Ramos (cell line): ENCODE results near the gene LDLR.
"Not testable (repeated sequence)": the region's sequence is repeated elsewhere in the genome, so short reads cannot be mapped to it uniquely, and the experiment has no call there.

Experiments used
- in situ Hi-C: fragments of 300-500 bp; cut with MboI; formaldehyde crosslinking; loops from one replicate; pipeline ENCODE4 v1.14.3; 2022; ENCODE audit warnings: low sequenced_read_pairs; ENCODE audit not compliant: unreplicated experiment

The LDLR gene

DNA sequence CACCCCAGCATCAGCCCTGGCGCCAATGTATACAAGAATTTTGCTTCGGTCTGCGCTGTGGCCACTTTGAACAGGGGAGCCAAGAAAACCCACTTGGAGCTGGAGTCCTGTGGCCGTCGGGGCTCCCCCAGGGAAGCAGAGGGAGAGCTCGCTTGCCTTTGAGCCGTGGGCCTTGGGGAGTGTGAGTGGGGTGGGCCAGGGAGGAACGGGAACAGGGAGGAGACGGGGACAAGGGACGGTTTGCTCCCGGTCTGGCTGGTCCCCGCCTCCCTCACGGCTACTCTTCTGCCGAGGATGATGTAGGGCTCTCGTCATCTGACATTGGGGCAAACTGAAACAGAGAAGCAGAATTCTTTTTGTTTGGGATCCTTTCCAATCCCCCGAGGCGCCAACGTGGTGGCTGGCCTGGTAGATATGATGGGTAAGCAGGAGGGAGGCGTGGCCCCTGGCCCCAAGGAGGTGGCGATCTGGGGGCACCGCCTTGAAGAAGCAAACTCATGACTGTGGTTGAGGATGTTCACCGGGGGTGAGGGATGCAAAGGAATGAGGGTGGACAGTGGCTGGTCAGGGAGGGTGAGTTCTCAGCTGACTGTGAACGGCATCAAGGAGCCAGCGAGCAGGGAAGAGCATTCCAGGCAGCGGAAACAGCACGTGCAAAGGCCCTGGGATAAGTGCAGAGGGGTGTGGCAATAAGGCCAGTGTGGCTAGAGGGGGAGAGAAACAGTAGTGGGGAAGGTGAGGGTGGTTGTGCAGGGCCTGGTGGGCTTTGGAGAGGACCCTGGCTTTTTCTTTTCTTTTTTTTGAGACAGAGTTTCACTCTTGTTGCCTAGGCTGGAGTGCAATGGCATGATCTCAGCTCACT lies 77.2 kb downstream of the LDLR start:
- in situ Hi-C loops = no loop called here

GRCh38 chr19:11168568-11168967 lies 79.3 kb downstream of the LDLR start:
- in situ Hi-C loops = no loop called here

GRCh38 chr19:11169896-11170678 lies 80.8 kb downstream of the LDLR start:
- in situ Hi-C loops = no loop called here

DNA sequence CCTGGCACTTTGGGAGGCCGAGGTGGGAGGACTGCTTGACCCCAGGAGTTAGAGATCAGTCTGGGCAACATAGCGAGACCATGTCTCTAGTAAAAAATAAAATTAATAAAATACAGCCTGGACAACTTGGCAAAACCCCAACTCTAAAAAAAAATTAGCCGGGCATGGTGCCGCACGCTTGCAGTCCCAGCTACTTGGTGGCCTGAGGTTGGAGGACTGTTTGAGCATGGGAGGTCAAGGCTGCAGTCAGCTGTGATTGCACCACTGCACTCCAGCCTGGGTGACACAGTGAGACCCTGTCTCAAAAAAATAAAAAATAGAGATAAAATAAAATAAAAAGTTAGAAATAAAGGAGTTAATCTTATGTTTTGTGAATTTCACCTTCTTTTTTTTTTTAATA lies 81.9 kb downstream of the LDLR start:
- in situ Hi-C loops = no loop called here

GRCh38 chr19:11172576-11172975 lies 83.3 kb downstream of the LDLR start:
- in situ Hi-C loops = no loop called here

DNA sequence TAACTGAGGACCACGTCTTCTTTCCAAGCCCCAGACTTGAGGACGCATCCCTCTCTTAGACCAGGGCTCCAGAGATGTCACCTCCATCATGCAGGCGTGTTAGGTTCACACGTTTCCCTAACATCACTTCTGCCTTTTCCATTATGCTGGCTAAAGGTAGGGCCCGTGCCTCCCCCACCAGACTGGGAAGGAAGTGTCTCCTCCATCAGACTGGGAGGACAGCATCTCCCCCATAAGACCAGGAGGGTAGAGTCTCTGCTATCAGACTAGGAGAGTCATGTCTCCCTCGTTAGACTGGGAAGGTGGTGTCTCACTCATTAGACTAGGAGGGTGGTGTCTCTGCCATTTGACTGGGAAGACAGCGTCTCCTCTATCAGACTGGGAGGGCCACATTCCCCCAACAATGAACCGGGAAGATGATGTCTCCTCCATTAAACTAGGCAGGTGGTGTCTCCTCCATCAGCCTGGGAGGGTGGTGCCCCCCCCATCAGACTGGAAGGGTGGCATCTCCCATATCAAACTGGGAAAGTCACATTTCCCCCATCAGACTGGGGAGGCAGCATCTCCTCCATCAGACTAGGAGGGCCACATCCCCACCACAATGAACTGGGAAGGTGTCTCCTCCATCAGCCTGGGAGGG lies 84.4 kb downstream of the LDLR start:
- in situ Hi-C loops = no loop called here

DNA sequence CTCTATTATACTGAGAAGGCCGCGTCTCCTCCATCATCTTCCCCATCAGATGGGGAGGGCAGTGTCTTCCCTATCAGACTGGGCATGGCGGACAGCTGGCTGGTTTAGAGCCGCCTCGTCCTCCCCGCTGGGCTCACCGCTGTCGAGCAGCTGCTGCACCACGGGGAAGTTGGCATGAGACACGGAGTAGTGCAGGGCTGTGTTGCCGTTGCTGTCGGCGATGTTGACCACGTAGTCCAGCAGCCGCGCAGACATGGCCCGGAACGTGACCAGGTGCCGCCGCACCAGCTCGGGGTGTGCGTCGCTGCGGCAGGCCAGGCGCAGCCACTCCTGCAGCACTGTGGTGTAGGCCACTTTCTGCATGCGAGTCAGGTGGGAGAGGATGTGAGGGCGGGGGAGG lies 85.1 kb downstream of the LDLR start:
- in situ Hi-C loops = no loop called here

GRCh38 chr19:11175920-11176319 lies 86.7 kb downstream of the LDLR start:
- in situ Hi-C loops = no loop called here

GRCh38 chr19:11176466-11177193 lies 87.4 kb downstream of the LDLR start:
- in situ Hi-C loops = no loop called here

DNA sequence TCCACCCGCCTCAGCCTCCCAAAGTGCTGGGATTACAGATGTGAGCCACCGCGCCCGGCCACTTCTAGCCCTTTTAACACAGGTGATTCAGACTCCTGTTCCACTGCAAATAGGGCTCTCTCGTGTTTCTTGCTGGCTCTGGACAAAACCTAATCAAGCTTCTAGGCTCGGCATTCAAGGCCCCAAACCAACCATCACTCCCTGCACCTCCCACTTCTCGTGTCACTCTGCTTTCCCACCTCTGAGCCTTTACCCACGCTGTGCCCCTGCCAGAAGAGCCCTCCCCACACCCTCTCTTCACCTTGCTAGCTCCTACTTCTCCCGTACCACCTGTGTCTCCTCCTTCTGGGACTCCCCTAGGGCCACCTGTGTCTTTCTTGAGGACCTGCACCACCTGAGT lies 88.3 kb downstream of the LDLR start:
- in situ Hi-C loops = no loop called here

DNA sequence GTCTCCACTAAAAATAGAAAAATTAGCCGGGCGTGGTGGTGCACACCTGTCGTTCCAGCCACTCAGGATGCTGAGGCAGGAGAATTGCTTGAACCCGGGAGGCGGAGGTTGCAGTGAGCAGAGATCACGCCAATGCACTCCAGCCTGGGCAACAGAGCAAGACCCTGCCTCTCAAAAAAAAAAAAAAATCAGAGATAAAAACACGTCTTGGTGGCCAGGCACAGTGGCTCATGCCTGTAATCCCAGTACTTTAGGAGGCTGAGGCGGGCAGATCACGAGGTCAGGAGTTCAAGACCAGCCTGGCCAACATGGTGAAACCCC lies 89.8 kb downstream of the LDLR start:
- in situ Hi-C loops = not testable (repeated sequence)

DNA sequence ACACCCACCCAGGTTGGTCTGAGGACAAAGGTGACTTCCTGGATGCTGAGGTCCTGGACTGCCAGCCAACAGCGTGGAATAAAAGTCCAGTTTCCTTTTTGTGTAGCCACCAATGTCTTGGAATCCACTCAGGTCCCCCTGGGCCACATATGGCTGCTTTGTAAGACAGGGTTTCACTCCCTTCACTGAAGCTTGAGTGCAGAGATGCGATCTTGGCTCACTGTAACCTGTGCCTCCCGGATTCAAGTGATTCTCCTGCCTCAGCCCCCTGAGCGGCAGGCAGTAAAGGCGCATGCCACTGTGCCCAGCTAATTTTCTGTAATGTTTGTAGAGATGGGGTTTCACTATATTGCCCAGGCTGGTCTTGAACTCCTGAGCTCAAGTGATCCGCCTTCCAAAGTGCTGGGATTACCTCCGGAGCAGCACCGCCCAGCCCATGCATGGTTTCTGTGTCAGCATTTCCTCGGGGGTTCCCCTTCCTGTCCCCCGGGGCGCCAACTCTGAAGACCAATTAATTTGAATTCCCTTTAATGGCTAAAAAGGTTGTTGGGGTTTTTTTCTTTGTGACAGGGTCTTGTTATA lies 90.5 kb downstream of the LDLR start:
- in situ Hi-C loops = no loop called here

DNA sequence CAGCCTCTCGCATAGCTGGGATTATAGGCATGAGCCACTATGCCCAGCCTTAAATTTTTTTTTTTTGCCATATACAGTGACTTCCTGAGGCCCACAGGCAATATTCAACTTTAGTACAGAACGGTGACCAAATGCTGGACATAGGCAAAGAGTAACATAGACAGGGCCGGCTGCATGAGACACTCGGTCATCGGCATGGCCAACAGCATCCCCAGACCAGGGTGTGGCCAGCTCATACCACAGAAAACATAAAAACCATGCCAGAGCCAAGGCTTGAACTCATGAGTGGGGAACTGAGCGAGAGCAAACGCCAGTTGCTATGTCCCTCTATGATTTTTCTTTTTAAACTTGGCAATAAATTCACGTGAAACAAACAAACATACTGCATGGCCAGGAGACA lies 91.1 kb downstream of the LDLR start:
- in situ Hi-C loops = no loop called here

- in situ Hi-C loops = not testable (repeated sequence)
Observed at GRCh38 chr19:11180975-11181374, 91.7 kb downstream of the LDLR start.

DNA sequence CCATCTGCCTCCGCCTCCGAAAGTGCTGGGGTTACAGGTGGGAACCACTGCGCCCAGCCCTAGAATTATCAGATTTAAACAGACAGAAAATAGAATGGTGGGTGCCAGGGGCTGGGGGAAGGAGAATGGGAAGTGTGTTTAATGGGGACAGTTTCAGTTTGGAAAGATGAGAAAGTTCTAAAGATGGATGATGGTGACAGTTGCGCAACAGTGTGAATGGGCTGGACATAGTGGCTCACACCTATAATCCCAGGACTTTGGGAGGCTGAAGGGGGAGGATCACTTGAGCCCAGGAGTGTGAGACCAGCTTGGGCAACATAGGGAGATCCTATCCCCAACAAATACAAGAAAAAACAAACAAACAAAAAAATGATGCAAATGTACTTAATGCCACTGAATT lies 92.2 kb downstream of the LDLR start:
- in situ Hi-C loops = no loop called here
